Measurements from ENCODE around the gene PRRG3. TPM values are rescaled to one million over a fixed set of nuclear protein-coding genes. Genes with fewer than 3 reads are reported as not detected.
A peak's percentile ranks its signal among the peaks of the same experiment; 100 is the strongest.

Gene PRRG3
- total RNA-seq, 1 donor from 2014 or later = 1.9 TPM

GRCh38 chrX:151713849-151714248, 18.6 kb downstream of the PRRG3 start:
- Mint-ChIP-seq H3K4me1 (no peaks in the 10 kb centered on the region), H3K36me3 (no peaks in the 10 kb centered on the region), H3K4me3 (no peak overlapping the region), H3K27ac (no peak overlapping the region), H3K9me3 (peaks cover 6% of the 10 kb centered on the region), H3K27me3 (ENCODE audit: insufficient read depth, low read depth) (peaks cover 8% of the 10 kb centered on the region)
- Histone ChIP-seq H3K9me3 (ENCODE audit: low read depth) (no peaks in the 10 kb centered on the region), H3K27ac (no peak overlapping the region), H3K9ac (no peak overlapping the region), H4K20me1 (ENCODE audit: low read depth) (no peaks in the 10 kb centered on the region), H3K4me1 (no peaks in the 10 kb centered on the region), H3K36me3 (no peaks in the 10 kb centered on the region), H3K79me2 (ENCODE audit: low read depth) (no peaks in the 10 kb centered on the region), H3F3A (ENCODE audit: low read depth) (no peaks in the 10 kb centered on the region), H2AFZ (replicated peaks) (no peak overlapping the region), H3K4me3 (no peak overlapping the region), H3K4me2 (no peak overlapping the region), H3K27me3 (no peaks in the 10 kb centered on the region)
- TF ChIP-seq EZH2 (IDR thresholded peaks at IDR 0.05) (no peak), EZH2phosphoT487 (IDR thresholded peaks at IDR 0.05) (no peak), CTCF (IDR thresholded peaks at IDR 0.05) (peak; percentile 55)
- peak; percentile 52 for DNase-seq (ENCODE audit: low spot score)

GRCh38 chrX:151714362-151714761, 19.1 kb downstream of the PRRG3 start:
- TF ChIP-seq EZH2phosphoT487 (IDR thresholded peaks at IDR 0.05) (no peak), CTCF (IDR thresholded peaks at IDR 0.05) (no peak), EZH2 (IDR thresholded peaks at IDR 0.05) (no peak)
- Histone ChIP-seq H3K27ac (no peak overlapping the region), H3K4me3 (no peak overlapping the region), H3F3A (ENCODE audit: low read depth) (no peaks in the 10 kb centered on the region), H2AFZ (replicated peaks) (no peak overlapping the region), H3K79me2 (ENCODE audit: low read depth) (no peaks in the 10 kb centered on the region), H3K36me3 (no peaks in the 10 kb centered on the region), H3K9me3 (ENCODE audit: low read depth) (no peaks in the 10 kb centered on the region), H3K4me2 (no peak overlapping the region), H3K27me3 (no peaks in the 10 kb centered on the region), H4K20me1 (ENCODE audit: low read depth) (no peaks in the 10 kb centered on the region), H3K4me1 (no peaks in the 10 kb centered on the region), H3K9ac (no peak overlapping the region)
- Mint-ChIP-seq H3K4me3 (no peak overlapping the region), H3K27me3 (ENCODE audit: insufficient read depth, low read depth) (peaks cover 8% of the 10 kb centered on the region), H3K27ac (no peak overlapping the region), H3K4me1 (no peaks in the 10 kb centered on the region), H3K9me3 (peaks cover 6% of the 10 kb centered on the region), H3K36me3 (no peaks in the 10 kb centered on the region)
- no peak for DNase-seq (ENCODE audit: low spot score)

- no peak within 1 kb of the TSS for H3K27ac ChIP-seq
- no peaks in the 10 kb centered on the region for H3K36me3 Mint-ChIP-seq
- no peaks in the 10 kb centered on the region for H3K36me3 ChIP-seq
- no peaks in the 10 kb centered on the region for H3K79me2 ChIP-seq (ENCODE audit: low read depth)
- H3K4me1 Mint-ChIP-seq = no peaks in the 10 kb centered on the region
- H3K27me3 ChIP-seq = no peaks in the 10 kb centered on the region
- H3K4me1 ChIP-seq = no peaks in the 10 kb centered on the region
- H3K27me3 Mint-ChIP-seq (ENCODE audit: insufficient read depth, low read depth) = peaks cover 5% of the 10 kb centered on the region
- H3K9ac ChIP-seq = no peak within 1 kb of the TSS
- TF ChIP-seq EZH2 (IDR thresholded peaks at IDR 0.05) = no peak
- no peak for TF ChIP-seq CTCF (IDR thresholded peaks at IDR 0.05)
- no peak for TF ChIP-seq EZH2phosphoT487 (IDR thresholded peaks at IDR 0.05)
- no peak for DNase-seq (ENCODE audit: low spot score)
- peaks cover 6% of the 10 kb centered on the region for H3K9me3 Mint-ChIP-seq
- H3K4me3 ChIP-seq = no peak within 1 kb of the TSS
- H2AFZ ChIP-seq (replicated peaks) = no peak within 1 kb of the TSS
- H3K4me3 Mint-ChIP-seq = no peak within 1 kb of the TSS
- no peak within 1 kb of the TSS for H3K27ac Mint-ChIP-seq
- H3K4me2 ChIP-seq = no peak within 1 kb of the TSS
- H3F3A ChIP-seq (ENCODE audit: low read depth) = no peaks in the 10 kb centered on the region
- no peaks in the 10 kb centered on the region for H4K20me1 ChIP-seq (ENCODE audit: low read depth)
- no peaks in the 10 kb centered on the region for H3K9me3 ChIP-seq (ENCODE audit: low read depth)
These were observed 20.5 kb downstream of the PRRG3 start, which contains the start of gene FATE1 for GRCh38 chrX:151715752-151716151. Gene FATE1, plus strand, starts transcription at chrX:151716035. Its CDS starts 85 bp downstream, at chrX:151716120.
